GM12878 (cell line): ENCODE data around the gene LUM. TPM values are rescaled to one million over a fixed set of nuclear protein-coding genes. Genes with fewer than 3 reads are reported as not detected.

Experiments used
- ATAC-seq: fragments of 200-7000 bp; cut with Tn5 transposase; 3 replicates; pipeline ENCODE4 v1.9.1; 2020; ENCODE audit warnings: mild to moderate bottlenecking, moderate library complexity
- BruUV-seq: library from RNA; stranded (reverse); fragments of 400-500 nt; replicated peaks from 2 replicates; lab custom pipeline; 2021; lab: Mats Ljungman, UMichigan
- CTCF ChIA-PET: fragments of 300-600 bp; sonication (Branson Sonifier 250); formaldehyde crosslinking; extraction: SDS; loops from one replicate; lab custom pipeline; 2021; ENCODE audit warnings: inconsistent platforms; lab: Yijun Ruan, JAX
- POLR2A ChIA-PET: fragments of 350-600 bp; formaldehyde crosslinking; extraction: SDS; loops from one replicate; lab custom pipeline; 2021; ENCODE audit warnings: inconsistent platforms; lab: Charles Lee
- RAD21 ChIA-PET: fragments of 300-600 bp; sonication (Branson Sonifier 250); formaldehyde crosslinking; loops from one replicate; lab custom pipeline; 2023; ENCODE audit warnings: antibody characterized with exemption; ENCODE audit not compliant: unreplicated experiment; lab: Charles Lee
- SMC1A ChIA-PET: fragments of 300-600 bp; sonication (Branson Sonifier 250); formaldehyde crosslinking; loops from one replicate; lab custom pipeline; 2023; ENCODE audit not compliant: unreplicated experiment, uncharacterized antibody; lab: Charles Lee
- DNase-seq: peaks from one replicate; pipeline ENCODE4 v3.0.0-alpha.2; 2011; ENCODE audit warnings: low read depth, low spot score
- FAIRE-seq: peaks from 3 replicates; lab custom pipeline; 2011; peaks lifted over from hg19 to GRCh38; lab: Jason Lieb, UNC
- H2AFZ ChIP-seq: 2 replicates; pipeline ENCODE4 v1.6.0; 2011; ENCODE audit warnings: low read depth, low read length, control low read depth; ENCODE audit not compliant: control insufficient read depth
- H3K27ac ChIP-seq: 2 replicates; pipeline ENCODE4 v1.5.1; 2011; ENCODE audit warnings: control low read depth; ENCODE audit not compliant: control insufficient read depth, insufficient read depth
- H3K27me3 ChIP-seq, 2 experiments: replicated peaks in 1 of 2; 2 replicates each; pipeline versions ENCODE4 v1.6.0 to v1.6.1; 2011; ENCODE audit warnings: low read length in 1 of 2; ENCODE audit not compliant: control insufficient read depth in 2 of 2, insufficient read depth in 2 of 2
- H3K36me3 ChIP-seq, 2 experiments: 2 replicates each; pipeline ENCODE4 v1.5.1; 2011; ENCODE audit warnings: low read length in 1 of 2; ENCODE audit not compliant: control insufficient read depth in 2 of 2, insufficient read depth in 2 of 2
- H3K4me1 ChIP-seq: 2 replicates; pipeline ENCODE4 v1.6.1; 2011; ENCODE audit warnings: mild to moderate bottlenecking, low read length, moderate library complexity, mixed read lengths; ENCODE audit not compliant: control insufficient read depth, insufficient read depth
- H3K4me2 ChIP-seq: 2 replicates; pipeline ENCODE4 v1.6.0; 2011; ENCODE audit warnings: control low read depth; ENCODE audit not compliant: control insufficient read depth, insufficient read depth
- H3K4me3 ChIP-seq: fragments of 200-600 bp; sonication (generic); 2 replicates; pipeline ENCODE4 v1.5.1; 2016
- H3K79me2 ChIP-seq: 2 replicates; pipeline ENCODE4 v1.6.0; 2011; ENCODE audit warnings: low read length; ENCODE audit not compliant: control insufficient read depth, insufficient read depth
- H3K9ac ChIP-seq: 2 replicates; pipeline ENCODE4 v1.8.0; 2011; ENCODE audit warnings: low read length, control low read depth, mixed read lengths; ENCODE audit not compliant: control insufficient read depth, insufficient read depth
- H3K9me3 ChIP-seq: replicated peaks from 3 replicates; pipeline ENCODE4 v1.5.1; 2011; ENCODE audit warnings: mild to moderate bottlenecking, low read length; ENCODE audit not compliant: control insufficient read depth, insufficient read depth
- H4K20me1 ChIP-seq: 2 replicates; pipeline ENCODE4 v1.6.0; 2011; ENCODE audit not compliant: control insufficient read depth, insufficient read depth
- CBFB ChIP-seq: IDR thresholded peaks from 2 replicates; pipeline ENCODE4 v1.6.1; 2016; ENCODE audit warnings: antibody characterized with exemption, low read depth
- IRF4 ChIP-seq: IDR thresholded peaks from 2 replicates; pipeline ENCODE4 v1.6.1; 2011; ENCODE audit warnings: low read depth, low read length
- JUNB ChIP-seq: IDR thresholded peaks from 2 replicates; pipeline ENCODE4 v1.6.1; 2016; ENCODE audit warnings: antibody characterized with exemption, mild to moderate bottlenecking
- NR2F1 ChIP-seq: fragments of 450-650 bp; conservative IDR thresholded peaks from 2 replicates; pipeline ENCODE4 v1.6.1; 2017; ENCODE audit warnings: mild to moderate bottlenecking
- PAX8 ChIP-seq: fragments of 450-650 bp; IDR thresholded peaks from 2 replicates; pipeline ENCODE4 v1.6.1; 2017; ENCODE audit warnings: mild to moderate bottlenecking, moderate library complexity
- RBBP5 ChIP-seq: fragments of 200-600 bp; sonication (generic); conservative IDR thresholded peaks from 2 replicates; pipeline ENCODE4 v1.6.1; 2016
- SUZ12 ChIP-seq: fragments of 200-600 bp; sonication (generic); IDR thresholded peaks from one replicate; pipeline ENCODE4 v1.6.1; 2018; ENCODE audit warnings: antibody characterized with exemption, mild to moderate bottlenecking; ENCODE audit not compliant: unreplicated experiment
- ZBED1 ChIP-seq: IDR thresholded peaks from 2 replicates; pipeline ENCODE4 v1.6.1; 2016; ENCODE audit warnings: borderline replicate concordance
- WGBS: methylation state at CpG from one replicate; pipeline ENCODE4 v1.1.6; 2016; ENCODE audit warnings: low lambda C conversion rate; ENCODE audit not compliant: insufficient replicate concordance, insufficient coverage; ENCODE audit errors: missing lambda C conversion rate; 5-methylcytosine and 5-hydroxymethylcytosine counted together
- in situ Hi-C: fragments of 300-500 bp; cut with MboI; formaldehyde crosslinking; loops from 9 replicates; pipeline ENCODE4 v1.14.3; 2018; ENCODE audit warnings: mixed read lengths
- intact Hi-C: fragments of 100-400 bp; cut with micrococcal nuclease; formaldehyde crosslinking; loops from one replicate; pipeline ENCODE4 v1.14.2; 2022; ENCODE audit not compliant: unreplicated experiment
- polyA plus RNA-seq, 11 experiments: library from polyadenylated mRNA; depleted of rRNA in 4 of 11; unstranded in 6 of 11; stranded (reverse) in 5 of 11; fragments of >200 nt; fragmentation: Nextera tagmentation in 4 of 11; fragmentation: Illumina TruSeq in 1 of 11; extraction: Ambion mirVana in 4 of 11; extraction: Trizol in 1 of 11; gene quantifications; 1 replicate in 1 of 11; 2 replicates in 10 of 11; pipeline versions ENCODE4 v1.2.1 to v1.2.3, GENCODE V29; 2011 to 2016; ENCODE audit warnings: inconsistent platforms in 2 of 11, missing spikeins in 2 of 11, low read depth in 1 of 11
- total RNA-seq, 4 experiments: library from RNA; depleted of rRNA in 3 of 4; stranded (reverse); fragments of >200 nt in 3 of 4; fragmentation: Illumina TruSeq in 1 of 4; extraction: Trizol in 1 of 4; gene quantifications; 2 replicates each; pipeline versions ENCODE4 v1.2.1 to v1.2.3, GENCODE V29; 2013 to 2021
- TF ChIP-seq, protein P1 (sequence below): fragments of 450-650 bp; IDR thresholded peaks from 2 replicates; pipeline ENCODE4 v1.6.1; 2018; ENCODE audit warnings: mild to moderate bottlenecking, low read depth, moderate library complexity; ENCODE audit not compliant: partially characterized antibody
- TF ChIP-seq, protein P2 (sequence below): fragments of 450-650 bp; IDR thresholded peaks from 2 replicates; pipeline ENCODE4 v1.6.1; 2017; ENCODE audit warnings: mild to moderate bottlenecking, moderate library complexity

Gene LUM
- total and polyA plus RNA-seq, 10 of the 15 experiments (the other 5 are each of a cell fraction or from before 2014, with no cell fraction given), result 0.09 to 0.31 TPM; not detected in 8

- TF ChIP-seq, protein P1, sequence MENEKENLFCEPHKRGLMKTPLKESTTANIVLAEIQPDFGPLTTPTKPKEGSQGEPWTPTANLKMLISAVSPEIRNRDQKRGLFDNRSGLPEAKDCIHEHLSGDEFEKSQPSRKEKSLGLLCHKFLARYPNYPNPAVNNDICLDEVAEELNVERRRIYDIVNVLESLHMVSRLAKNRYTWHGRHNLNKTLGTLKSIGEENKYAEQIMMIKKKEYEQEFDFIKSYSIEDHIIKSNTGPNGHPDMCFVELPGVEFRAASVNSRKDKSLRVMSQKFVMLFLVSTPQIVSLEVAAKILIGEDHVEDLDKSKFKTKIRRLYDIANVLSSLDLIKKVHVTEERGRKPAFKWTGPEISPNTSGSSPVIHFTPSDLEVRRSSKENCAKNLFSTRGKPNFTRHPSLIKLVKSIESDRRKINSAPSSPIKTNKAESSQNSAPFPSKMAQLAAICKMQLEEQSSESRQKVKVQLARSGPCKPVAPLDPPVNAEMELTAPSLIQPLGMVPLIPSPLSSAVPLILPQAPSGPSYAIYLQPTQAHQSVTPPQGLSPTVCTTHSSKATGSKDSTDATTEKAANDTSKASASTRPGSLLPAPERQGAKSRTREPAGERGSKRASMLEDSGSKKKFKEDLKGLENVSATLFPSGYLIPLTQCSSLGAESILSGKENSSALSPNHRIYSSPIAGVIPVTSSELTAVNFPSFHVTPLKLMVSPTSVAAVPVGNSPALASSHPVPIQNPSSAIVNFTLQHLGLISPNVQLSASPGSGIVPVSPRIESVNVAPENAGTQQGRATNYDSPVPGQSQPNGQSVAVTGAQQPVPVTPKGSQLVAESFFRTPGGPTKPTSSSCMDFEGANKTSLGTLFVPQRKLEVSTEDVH, result no peak
Observed at GRCh38 chr12:91094032-91094662, 17.1 kb downstream of the LUM start (continued).

GRCh38 chr12:91093341-91093740 lies 18.0 kb downstream of the LUM start:
- intact Hi-C loops (no loop called here), in situ Hi-C loops (no loop called here)
- Histone ChIP-seq H3K4me1 (no peaks in the 10 kb centered on the region), H3K4me2 (no peak overlapping the region), H2AFZ (no peak overlapping the region)
- FAIRE-seq, result no peak
- TF ChIP-seq ZBED1 (no peak), JUNB (no peak), IRF4 (no peak), CBFB (no peak), SUZ12 (no peak), PAX8 (no peak), RBBP5 (no peak), NR2F1 (no peak)
- TF ChIP-seq, protein P2, sequence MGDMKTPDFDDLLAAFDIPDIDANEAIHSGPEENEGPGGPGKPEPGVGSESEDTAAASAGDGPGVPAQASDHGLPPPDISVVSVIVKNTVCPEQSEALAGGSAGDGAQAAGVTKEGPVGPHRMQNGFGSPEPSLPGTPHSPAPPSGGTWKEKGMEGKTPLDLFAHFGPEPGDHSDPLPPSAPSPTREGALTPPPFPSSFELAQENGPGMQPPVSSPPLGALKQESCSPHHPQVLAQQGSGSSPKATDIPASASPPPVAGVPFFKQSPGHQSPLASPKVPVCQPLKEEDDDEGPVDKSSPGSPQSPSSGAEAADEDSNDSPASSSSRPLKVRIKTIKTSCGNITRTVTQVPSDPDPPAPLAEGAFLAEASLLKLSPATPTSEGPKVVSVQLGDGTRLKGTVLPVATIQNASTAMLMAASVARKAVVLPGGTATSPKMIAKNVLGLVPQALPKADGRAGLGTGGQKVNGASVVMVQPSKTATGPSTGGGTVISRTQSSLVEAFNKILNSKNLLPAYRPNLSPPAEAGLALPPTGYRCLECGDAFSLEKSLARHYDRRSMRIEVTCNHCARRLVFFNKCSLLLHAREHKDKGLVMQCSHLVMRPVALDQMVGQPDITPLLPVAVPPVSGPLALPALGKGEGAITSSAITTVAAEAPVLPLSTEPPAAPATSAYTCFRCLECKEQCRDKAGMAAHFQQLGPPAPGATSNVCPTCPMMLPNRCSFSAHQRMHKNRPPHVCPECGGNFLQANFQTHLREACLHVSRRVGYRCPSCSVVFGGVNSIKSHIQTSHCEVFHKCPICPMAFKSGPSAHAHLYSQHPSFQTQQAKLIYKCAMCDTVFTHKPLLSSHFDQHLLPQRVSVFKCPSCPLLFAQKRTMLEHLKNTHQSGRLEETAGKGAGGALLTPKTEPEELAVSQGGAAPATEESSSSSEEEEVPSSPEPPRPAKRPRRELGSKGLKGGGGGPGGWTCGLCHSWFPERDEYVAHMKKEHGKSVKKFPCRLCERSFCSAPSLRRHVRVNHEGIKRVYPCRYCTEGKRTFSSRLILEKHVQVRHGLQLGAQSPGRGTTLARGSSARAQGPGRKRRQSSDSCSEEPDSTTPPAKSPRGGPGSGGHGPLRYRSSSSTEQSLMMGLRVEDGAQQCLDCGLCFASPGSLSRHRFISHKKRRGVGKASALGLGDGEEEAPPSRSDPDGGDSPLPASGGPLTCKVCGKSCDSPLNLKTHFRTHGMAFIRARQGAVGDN, result no peak
- TF ChIP-seq, all 136 proteins: peak for 0
- ChIA-PET SMC1A (no interaction called here), POLR2A (no interaction called here), CTCF (interaction anchor here (1.7 kb wide), 1 partner anchor 16 kb away, joined by 7 read pairs; no protein-coding TSS in a partner anchor), RAD21 (no interaction called here)
- Histone ChIP-seq H3K9me3 (no peaks in the 10 kb centered on the region), H3K27ac (no peak overlapping the region), H3K9ac (no peak overlapping the region), H3K79me2 (no peaks in the 10 kb centered on the region), H3K36me3 (no peaks in the 10 kb centered on the region), H4K20me1 (no peaks in the 10 kb centered on the region), H3K4me3 (no peak overlapping the region), H3K27me3 (no peaks in the 10 kb centered on the region)
- 50% methylated on average over 4 of the region's 4 CpGs for WGBS
- ATAC-seq (no peak), DNase-seq (no peak)
- BruUV-seq, result no TSS peak
